ENCODE measurements around the gene PCBP3.
"Not testable (repeated sequence)": the region's sequence is repeated elsewhere in the genome, so short reads cannot be mapped to it uniquely, and the experiment has no call there.

PCBP3 gene

GRCh38 chr21:45875416-45875760 lies 231.9 kb downstream of the PCBP3 start:
- DNase-seq (ENCODE audit: low spot score): no peak

- no peak for DNase-seq (ENCODE audit: low spot score)
These were observed 232.4 kb downstream of the PCBP3 start for GRCh38 chr21:45875881-45876280.

GRCh38 chr21:45876381-45877170 lies 233.1 kb downstream of the PCBP3 start:
- DNase-seq (ENCODE audit: low spot score): no peak

- no peak for DNase-seq (ENCODE audit: low spot score)
These were observed 233.6 kb downstream of the PCBP3 start for GRCh38 chr21:45877171-45877438.

- no peak for DNase-seq (ENCODE audit: low spot score)
These were observed 234.4 kb downstream of the PCBP3 start for GRCh38 chr21:45877821-45878469.

GRCh38 chr21:45880097-45881068 lies 236.9 kb downstream of the PCBP3 start:
- peak; percentile 69 for DNase-seq (ENCODE audit: low spot score)

- peak; percentile 27 for DNase-seq (ENCODE audit: low spot score)
These were observed 239.1 kb downstream of the PCBP3 start for GRCh38 chr21:45882645-45883044.

- DNase-seq (ENCODE audit: low spot score): no peak
These were observed 239.6 kb downstream of the PCBP3 start for GRCh38 chr21:45883090-45883489.

- no peak for DNase-seq (ENCODE audit: low spot score)
These were observed 242.0 kb downstream of the PCBP3 start for GRCh38 chr21:45885597-45885929.

- not testable (repeated sequence) for DNase-seq (ENCODE audit: low spot score)
These were observed 242.5 kb downstream of the PCBP3 start for GRCh38 chr21:45885930-45886601.

GRCh38 chr21:45886610-45887026 lies 243.1 kb downstream of the PCBP3 start:
- DNase-seq (ENCODE audit: low spot score): no peak

- DNase-seq (ENCODE audit: low spot score): peak; percentile 80
These were observed 243.6 kb downstream of the PCBP3 start for GRCh38 chr21:45887120-45887611.

GRCh38 chr21:45887788-45888187 lies 244.3 kb downstream of the PCBP3 start:
- no peak for DNase-seq (ENCODE audit: low spot score)

- DNase-seq (ENCODE audit: low spot score): no peak
These were observed 245.0 kb downstream of the PCBP3 start for GRCh38 chr21:45888386-45889009.

- DNase-seq (ENCODE audit: low spot score): no peak
These were observed 245.7 kb downstream of the PCBP3 start for GRCh38 chr21:45889256-45889655.

- no peak for DNase-seq (ENCODE audit: low spot score)
These were observed 246.4 kb downstream of the PCBP3 start for GRCh38 chr21:45889961-45890360.

- DNase-seq (ENCODE audit: low spot score): no peak
These were observed 248.0 kb downstream of the PCBP3 start for GRCh38 chr21:45891388-45892155.

- no peak for DNase-seq (ENCODE audit: low spot score)
These were observed 248.8 kb downstream of the PCBP3 start for GRCh38 chr21:45892156-45892915.

GRCh38 chr21:45892916-45893739 lies 249.6 kb downstream of the PCBP3 start:
- DNase-seq (ENCODE audit: low spot score): no peak

Measured in Ammon's horn (tissue), 1 donor.